Endometrial microvascular endothelial cells (primary cell): Measurements from ENCODE around the gene THAP7. TPM values are rescaled to one million over a fixed set of nuclear protein-coding genes. Genes with fewer than 3 reads are reported as not detected.

Experiments used
- in situ Hi-C: cut with HindIII; loops from 2 replicates; pipeline ENCODE4 v1.10.0; 2017; ENCODE audit warnings: low sequenced_read_pairs, low pct_unique_long_range_greater_than_20kb; ENCODE audit errors: inconsistent ontology term
- total RNA-seq: library from RNA; depleted of rRNA; stranded (reverse); fragments of >200 nt; gene quantifications from one replicate; pipeline ENCODE4 v1.2.3, GENCODE V29; 2015; ENCODE audit errors: inconsistent ontology term

Gene THAP7
- total RNA-seq, 1 donor from 2014 or later, result 17.0 TPM

GRCh38 chr22:20956258-20957101 lies 45.4 kb downstream of the THAP7 start:
- in situ Hi-C loops, result no loop called here

- in situ Hi-C loops, result no loop called here
These were observed 46.4 kb downstream of the THAP7 start for GRCh38 chr22:20955548-20955947.

- in situ Hi-C loops, result no loop called here
These were observed 48.0 kb downstream of the THAP7 start for GRCh38 chr22:20953668-20954500.

- in situ Hi-C loops, result no loop called here
These were observed 48.6 kb downstream of the THAP7 start for GRCh38 chr22:20953342-20953608.

- in situ Hi-C loops, result no loop called here
These were observed 49.2 kb downstream of the THAP7 start for GRCh38 chr22:20952544-20953341.

GRCh38 chr22:20951932-20952380 lies 50.0 kb downstream of the THAP7 start:
- in situ Hi-C loops, result no loop called here

- in situ Hi-C loops, result no loop called here
These were observed 50.6 kb downstream of the THAP7 start for GRCh38 chr22:20951151-20951931.

- in situ Hi-C loops, result no loop called here
These were observed 52.2 kb downstream of the THAP7 start for GRCh38 chr22:20949698-20950183.

Other genes with a start within 250 kb of the THAP7 start
- gene SERPIND1, start 228.0 kb downstream of the THAP7 start, total RNA-seq, result 29.5 TPM
- gene PI4KA, start 143.3 kb downstream of the THAP7 start, total RNA-seq, result 52.4 TPM
- 17.9 TPM for gene SNAP29, start 143.1 kb downstream of the THAP7 start, total RNA-seq
- gene CRKL, start 84.7 kb downstream of the THAP7 start, total RNA-seq, result 55.8 TPM
- gene AIFM3, start 34.9 kb downstream of the THAP7 start, total RNA-seq, result not detected
- 52.0 TPM for gene LZTR1, start 19.8 kb downstream of the THAP7 start, total RNA-seq
- not detected for gene P2RX6, start 13.0 kb upstream of the THAP7 start, total RNA-seq
- gene SLC7A4, start 30.4 kb upstream of the THAP7 start, total RNA-seq, result not detected
- gene LRRC74B, start 43.8 kb upstream of the THAP7 start, total RNA-seq, result not detected